Tongue (tissue), 2 donors: ENCODE results near the gene DOC2A. TPM values are rescaled to one million over a fixed set of nuclear protein-coding genes. Genes with fewer than 3 reads are reported as not detected.

ENCODE experiments used
- DNase-seq: peaks from one replicate; pipeline ENCODE4 v3.0.0-alpha.2; 2015
- total RNA-seq: library from RNA; depleted of rRNA; stranded (reverse); fragments of >200 nt; gene quantifications from one replicate; pipeline ENCODE4 v1.2.3, GENCODE V29; 2014

DOC2A gene
- total RNA-seq, 1 donor from 2014 or later: 1.0 TPM

GRCh38 chr16:29989111-29989858, 21.5 kb downstream of the DOC2A start:
- DNase-seq: no peak

- DNase-seq: no peak
Observed at GRCh38 chr16:29988346-29989075, 22.3 kb downstream of the DOC2A start.

DNA sequence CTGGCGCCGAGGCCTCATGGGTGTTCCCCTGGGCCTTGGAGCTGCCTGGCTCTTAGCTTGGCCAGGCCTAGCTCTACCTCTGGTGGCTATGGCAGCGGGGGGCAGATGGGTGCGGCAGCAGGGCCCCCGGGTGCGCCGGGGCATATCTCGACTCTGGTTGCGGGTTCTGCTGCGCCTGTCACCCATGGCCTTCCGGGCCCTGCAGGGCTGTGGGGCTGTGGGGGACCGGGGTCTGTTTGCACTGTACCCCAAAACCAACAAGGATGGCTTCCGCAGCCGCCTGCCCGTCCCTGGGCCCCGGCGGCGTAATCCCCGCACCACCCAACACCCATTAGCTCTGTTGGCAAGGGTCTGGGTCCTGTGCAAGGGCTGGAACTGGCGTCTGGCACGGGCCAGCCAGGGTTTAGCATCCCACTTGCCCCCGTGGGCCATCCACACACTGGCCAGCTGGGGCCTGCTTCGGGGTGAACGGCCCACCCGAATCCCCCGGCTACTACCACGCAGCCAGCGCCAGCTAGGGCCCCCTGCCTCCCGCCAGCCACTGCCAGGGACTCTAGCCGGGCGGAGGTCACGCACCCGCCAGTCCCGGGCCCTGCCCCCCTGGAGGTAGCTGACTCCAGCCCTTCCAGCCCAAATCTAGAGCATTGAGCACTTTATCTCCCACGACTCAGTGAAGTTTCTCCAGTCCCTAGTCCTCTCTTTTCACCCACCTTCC, 23.3 kb downstream of the DOC2A start:
- DNase-seq: no peak

GRCh38 chr16:29986931-29987330, 23.9 kb downstream of the DOC2A start:
- no peak for DNase-seq

DNA sequence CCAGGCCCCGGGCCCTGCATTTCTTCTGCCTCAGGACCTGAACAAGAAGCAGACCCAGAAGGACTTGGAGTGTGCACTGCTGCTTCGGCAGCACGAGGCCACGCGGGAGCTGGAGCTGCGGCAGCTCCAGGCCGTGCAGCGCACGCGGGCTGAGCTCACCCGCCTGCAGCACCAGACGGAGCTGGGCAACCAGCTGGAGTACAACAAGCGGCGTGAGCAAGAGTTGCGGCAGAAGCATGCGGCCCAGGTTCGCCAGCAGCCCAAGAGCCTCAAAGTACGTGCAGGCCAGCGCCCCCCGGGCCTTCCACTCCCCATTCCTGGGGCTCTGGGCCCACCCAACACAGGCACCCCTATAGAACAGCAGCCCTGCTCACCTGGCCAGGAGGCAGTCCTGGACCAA, 24.6 kb downstream of the DOC2A start:
- no peak for DNase-seq

DNA sequence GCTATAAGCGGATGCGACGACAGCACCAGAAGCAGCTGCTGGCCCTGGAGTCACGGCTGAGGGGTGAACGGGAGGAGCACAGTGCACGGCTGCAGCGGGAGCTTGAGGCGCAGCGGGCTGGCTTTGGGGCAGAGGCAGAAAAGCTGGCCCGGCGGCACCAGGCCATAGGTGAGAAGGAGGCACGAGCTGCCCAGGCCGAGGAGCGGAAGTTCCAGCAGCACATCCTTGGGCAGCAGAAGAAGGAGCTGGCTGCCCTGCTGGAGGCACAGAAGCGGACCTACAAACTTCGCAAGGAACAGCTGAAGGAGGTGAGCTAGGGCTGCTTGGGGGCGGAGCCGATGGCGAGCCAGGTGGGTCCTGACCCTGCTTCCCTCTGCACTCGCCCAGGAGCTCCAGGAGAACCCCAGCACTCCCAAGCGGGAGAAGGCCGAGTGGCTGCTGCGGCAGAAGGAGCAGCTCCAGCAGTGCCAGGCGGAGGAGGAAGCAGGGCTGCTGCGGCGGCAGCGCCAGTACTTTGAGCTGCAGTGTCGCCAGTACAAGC, 25.5 kb downstream of the DOC2A start:
- no peak for DNase-seq

DNA sequence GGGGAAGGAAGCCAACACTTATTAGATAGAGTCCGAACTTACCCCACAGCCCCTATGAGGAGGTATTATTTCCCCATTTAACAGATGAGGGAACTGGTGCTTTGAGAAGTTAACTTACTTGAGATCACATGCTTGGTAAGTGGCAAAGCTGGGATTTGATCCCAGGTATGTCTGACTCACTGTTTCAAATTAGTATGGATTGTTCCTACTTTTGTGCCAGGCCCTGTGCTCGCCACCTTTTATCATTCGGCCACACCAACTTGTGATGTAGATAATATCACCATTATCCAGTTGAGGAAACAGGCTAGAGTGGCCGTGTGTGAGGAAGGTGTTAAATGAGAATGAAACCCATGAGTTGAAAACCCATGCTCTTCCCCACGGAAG, 26.1 kb downstream of the DOC2A start:
- DNase-seq: no peak

DNA sequence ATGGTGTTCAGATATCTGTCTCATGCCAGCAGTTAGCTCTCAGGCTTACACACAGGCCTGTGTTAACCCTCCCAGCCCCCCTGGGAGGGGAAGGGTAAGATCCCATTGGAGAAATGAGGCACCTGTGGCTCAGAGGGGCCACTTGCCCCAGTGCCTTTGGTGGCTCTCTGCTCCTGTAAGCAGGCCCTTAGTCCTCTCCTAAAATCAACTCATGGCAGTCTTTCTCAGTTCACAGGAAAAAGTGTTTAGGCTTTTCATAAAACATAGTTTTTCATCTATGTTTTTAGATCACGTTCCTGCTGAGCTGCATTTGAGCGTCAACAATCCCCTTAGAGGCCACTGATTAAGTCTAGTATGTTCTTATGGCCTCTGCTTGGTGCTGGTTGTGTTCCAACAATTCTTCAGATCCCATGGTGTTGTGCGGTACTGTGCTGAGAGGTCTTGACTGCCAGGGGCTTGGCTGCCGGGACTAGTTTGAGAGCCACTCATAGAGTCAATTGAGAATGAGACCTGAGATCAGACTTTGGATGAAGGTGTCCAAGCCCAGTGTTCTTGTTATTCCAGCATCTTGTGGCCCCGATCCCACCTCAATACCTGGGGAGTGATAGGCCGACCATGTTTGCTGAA, 26.6 kb downstream of the DOC2A start:
- no peak for DNase-seq

DNA sequence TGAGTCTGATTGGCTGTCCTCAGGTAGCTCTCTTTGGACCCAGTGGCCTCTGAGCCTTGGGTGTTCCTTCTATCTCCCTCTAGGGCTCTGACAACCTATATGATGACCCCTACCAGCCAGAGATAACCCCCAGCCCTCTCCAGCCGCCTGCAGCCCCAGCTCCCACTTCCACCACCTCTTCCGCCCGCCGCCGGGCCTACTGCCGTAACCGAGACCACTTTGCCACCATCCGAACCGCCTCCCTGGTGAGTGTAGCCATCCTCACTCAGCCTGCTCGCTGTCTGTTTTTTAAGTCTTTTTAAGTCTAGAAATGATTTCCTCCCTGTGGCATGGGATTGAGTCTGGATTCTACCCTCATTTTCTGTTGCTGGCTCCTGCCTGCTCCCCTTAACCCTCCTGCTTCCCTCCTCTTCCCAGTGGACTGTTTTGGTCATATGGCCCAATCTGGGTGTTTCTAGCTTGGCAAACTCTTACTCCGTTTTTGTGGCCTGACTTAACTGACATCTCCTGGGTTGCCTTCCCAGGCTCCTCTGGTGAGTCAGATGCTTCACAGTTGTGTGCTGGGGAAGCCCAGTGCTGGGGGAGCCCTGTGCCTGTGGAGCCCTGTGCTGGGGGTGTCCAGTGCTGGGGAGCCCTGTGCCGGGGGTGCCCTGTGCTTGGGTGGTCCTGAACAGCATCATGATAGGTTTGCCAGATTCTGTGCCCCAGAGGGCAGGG, 27.2 kb downstream of the DOC2A start:
- DNase-seq: no peak

DNA sequence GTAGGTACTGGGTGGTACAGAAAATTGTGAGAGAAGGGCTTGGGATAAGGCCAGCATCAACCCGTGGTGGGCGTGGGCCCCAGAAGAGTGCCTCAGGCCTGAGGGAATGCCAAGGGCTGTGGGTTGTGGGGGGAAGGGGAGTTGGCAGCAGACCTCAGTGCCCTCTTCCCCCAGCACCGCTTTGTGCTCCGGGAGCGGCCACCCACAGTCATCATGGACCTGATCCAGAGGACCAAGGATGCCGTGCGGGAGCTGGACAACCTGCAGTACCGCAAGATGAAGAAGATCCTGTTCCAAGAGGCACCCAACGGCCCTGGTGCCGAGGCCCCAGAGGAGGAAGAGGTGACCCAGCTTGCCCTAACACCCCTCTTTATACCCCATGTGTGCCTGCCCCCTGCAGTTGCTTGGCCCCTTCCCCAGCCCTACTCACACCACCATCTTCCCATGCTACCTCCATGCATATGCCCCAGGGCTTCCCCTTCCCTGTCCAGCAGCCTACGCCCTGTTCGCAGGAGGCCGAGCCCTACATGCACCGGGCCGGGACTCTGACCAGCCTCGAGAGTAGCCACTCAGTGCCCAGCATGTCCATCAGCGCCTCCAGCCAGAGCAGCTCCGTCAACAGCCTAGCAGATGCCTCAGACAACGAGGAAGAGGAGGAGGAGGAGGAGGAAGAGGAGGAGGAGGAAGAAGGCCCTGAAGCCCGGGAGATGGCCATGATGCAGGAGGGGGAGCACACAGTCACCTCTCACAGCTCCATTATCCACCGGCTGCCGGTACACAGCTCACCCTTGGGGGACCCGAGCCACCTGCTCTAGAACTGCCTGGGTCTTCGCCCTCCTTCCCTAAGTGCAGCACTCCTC, 28.0 kb downstream of the DOC2A start:
- DNase-seq: no peak

- no peak for DNase-seq
Observed at GRCh38 chr16:29978564-29979270, 32.1 kb downstream of the DOC2A start.

DNA sequence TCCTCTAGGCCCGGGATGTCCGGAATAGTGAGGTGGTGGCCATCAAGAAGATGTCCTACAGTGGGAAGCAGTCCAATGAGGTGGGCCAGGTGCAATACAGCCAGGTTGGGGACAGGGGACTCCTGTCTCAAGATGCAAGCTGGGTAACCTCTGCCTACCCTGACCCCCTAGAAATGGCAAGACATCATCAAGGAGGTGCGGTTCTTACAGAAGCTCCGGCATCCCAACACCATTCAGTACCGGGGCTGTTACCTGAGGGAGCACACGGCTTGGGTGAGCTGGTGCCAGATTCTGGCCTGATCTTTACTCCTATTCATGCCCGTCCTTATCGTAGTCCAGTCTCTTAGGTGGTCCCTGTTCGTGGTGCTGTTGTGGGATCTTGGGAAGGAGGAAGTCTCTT, 32.7 kb downstream of the DOC2A start:
- no peak for DNase-seq

DNA sequence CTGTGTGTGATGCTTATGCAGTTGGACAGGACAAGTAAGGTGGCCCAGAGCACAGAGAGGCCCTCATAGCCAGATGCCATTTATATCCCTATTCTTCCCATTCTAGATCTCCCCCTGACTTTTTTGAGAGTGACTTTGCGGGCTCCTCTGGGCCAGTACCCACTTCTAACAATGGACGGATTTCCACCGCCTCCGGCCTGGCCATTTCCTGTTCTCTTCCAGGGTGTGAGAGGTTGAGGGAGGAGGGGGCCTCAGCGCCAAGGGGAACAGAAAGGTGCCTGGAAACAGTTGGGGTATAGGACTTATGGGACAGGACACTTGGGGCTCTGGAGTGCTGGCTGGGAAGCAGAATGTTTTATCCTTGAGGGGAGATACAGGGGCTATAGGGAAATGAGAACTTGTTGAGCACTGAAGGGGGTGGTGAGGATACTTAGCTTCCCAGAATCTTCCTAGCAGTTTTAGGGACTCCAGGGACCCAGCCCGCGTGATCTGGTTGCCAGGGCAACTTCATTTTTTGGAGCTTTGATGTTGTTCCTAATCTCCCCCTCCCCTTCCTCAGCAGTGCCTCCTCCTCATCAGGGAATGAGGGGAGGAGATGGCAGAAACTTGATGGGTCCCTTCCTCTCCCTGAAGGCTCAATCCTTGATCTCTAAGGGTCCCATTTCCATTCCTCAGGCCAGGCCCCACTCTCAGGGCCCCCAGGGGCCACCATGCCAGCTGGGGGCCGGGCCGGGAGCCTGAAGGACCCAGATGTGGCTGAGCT, 33.6 kb downstream of the DOC2A start:
- no peak for DNase-seq

- no peak for DNase-seq
Observed at GRCh38 chr16:29975811-29976511, 34.9 kb downstream of the DOC2A start.

DNA sequence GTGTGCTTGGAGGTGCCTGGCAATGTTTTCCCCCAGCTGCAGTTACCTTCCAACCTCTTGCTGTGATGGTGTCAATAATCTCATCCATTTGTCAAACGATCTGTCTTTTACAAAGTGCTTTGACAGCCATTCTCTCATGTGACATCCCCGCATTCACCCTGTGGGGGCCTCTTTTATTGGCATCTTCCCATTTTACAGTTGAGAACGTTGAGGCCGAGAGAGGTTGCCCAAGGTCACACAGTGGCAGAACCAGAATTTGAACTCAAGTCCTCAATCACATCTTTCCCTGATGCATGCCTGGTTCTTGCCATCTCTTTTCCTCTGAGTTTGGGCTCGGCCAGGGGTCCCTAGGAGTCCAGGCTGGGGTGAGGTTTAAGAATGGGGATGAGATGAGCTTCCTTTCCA, 35.7 kb downstream of the DOC2A start:
- no peak for DNase-seq

DNA sequence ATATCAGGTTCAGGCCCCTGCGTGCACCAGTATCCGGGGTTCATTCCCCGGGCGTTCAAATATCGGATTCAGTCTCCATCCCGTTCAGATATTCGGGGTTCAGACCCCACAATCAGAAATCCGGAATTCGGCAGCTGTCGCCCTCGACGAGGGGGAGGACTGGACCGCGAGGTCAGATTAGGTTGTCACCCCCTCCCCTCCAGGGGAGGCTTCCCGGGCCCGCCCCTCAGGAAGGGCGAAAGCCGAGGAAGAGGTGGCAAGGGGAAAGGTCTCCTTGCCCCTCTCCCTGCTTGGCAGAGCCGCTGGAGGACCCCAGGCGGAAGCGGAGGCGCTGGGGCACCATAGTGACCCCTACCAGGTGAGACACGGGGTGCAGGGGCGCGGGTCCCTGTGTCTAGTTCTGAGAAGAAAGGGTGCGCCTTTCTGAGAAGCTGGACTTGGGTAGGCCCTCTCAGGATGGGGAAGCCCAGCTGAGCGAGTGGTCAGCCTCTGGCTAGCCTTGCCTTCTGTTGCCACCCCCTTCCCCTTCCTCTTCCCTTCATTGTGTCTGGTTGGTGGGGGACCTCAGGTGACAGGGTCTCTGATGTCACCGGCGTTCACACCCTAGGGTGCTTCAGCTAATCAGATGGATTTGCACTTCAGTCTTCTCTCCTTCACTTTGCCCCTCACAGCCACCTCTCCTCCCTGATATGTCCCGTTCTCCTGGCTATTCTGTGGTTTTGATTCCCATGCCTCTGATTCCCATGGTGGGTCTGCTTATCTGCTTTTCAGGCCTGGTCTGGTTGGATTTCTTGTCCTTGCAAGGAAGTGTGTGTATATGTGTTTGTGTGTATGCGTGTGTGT, 36.3 kb downstream of the DOC2A start:
- DNase-seq: no peak

DNA sequence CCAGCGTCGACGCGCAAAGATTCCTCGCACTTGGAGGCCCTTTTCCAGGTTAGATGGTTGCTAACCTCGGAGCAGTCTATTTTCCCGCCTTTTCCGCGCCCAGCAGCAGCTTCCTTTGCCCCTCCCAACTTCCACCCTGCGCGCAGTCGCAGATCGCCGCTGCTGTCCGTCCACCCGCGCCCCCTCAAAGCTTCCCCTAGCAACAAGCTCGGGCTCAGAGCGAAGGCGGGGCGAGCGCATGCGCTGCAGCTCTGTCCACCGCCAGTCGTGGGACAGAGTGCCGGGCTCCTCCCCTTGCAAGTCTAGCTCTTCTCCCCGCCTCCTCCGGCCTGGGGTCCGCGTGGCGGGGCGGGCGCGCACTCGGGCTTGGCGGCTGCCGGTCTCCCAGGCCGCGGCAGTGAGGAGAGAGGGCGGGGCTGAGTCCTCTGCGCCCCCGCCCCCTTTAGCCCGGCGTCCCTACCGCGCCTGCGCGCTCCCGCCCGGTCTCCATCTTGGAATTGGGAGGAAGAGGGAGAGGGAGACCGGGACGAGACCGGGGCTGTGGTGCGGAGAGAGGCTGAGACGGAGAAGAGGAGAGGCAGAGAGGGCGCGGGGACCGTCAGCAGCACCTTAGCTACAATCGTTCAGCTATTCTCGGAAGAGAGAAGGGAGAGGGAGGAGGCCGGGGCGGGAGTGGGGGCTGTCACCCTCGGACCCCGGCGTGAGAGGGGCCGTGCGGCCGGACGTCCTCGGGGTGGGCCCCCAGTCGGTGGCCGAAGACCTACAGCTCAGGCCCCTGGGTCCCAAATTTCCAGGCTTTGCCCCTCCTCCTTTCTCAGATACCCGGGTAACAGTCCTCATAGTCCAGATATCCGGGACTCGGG, 37.2 kb downstream of the DOC2A start, which contains the start of gene TAOK2:
Gene TAOK2 (plus strand): TSS at position 485 of the 863 bp plus-strand sequence. CDS start 3,905 bp downstream, outside the sequence.
- DNase-seq: peak; percentile 100
